AG10803 (cell line): Measurements from ENCODE around the gene CORO1A.
"Not testable (repeated sequence)": the region's sequence is repeated elsewhere in the genome, so short reads cannot be mapped to it uniquely, and the experiment has no call there.

Source experiments
- DNase-seq: peaks from one replicate; pipeline ENCODE4 v3.0.0; 2010; ENCODE audit warnings: low read depth
- H3K4me3 ChIP-seq: 2 replicates; pipeline ENCODE4 v1.5.1; 2011; ENCODE audit warnings: mild to moderate bottlenecking, low read length, control low read depth
- TF ChIP-seq, protein P1 (sequence below): conservative IDR thresholded peaks from 2 replicates; pipeline ENCODE4 v1.5.1; 2011; ENCODE audit warnings: mild to moderate bottlenecking, low read length, control low read depth, inconsistent platforms

The CORO1A gene

DNA sequence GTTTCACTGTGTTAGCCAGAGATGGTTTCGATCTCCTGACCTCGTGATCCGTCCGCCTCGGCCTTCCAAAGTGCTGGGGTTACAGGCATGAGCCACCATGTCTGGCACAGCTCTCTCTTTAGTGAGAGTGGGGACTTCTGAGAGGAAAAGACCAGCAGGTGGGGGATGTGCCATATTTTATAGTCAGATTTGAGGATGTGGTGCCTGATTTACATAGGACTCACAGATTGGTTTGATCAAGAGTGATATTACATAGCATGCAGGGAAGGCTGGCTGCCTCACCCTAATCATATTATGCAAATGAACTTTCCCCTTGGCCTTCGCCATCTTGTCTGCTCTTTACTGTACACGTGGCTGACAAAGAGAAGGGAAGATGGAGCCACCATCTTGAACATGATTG is 32.3 kb upstream of the CORO1A start:
- DNase-seq, result no peak
- TF ChIP-seq, protein P1, sequence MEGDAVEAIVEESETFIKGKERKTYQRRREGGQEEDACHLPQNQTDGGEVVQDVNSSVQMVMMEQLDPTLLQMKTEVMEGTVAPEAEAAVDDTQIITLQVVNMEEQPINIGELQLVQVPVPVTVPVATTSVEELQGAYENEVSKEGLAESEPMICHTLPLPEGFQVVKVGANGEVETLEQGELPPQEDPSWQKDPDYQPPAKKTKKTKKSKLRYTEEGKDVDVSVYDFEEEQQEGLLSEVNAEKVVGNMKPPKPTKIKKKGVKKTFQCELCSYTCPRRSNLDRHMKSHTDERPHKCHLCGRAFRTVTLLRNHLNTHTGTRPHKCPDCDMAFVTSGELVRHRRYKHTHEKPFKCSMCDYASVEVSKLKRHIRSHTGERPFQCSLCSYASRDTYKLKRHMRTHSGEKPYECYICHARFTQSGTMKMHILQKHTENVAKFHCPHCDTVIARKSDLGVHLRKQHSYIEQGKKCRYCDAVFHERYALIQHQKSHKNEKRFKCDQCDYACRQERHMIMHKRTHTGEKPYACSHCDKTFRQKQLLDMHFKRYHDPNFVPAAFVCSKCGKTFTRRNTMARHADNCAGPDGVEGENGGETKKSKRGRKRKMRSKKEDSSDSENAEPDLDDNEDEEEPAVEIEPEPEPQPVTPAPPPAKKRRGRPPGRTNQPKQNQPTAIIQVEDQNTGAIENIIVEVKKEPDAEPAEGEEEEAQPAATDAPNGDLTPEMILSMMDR, result no peak

DNA sequence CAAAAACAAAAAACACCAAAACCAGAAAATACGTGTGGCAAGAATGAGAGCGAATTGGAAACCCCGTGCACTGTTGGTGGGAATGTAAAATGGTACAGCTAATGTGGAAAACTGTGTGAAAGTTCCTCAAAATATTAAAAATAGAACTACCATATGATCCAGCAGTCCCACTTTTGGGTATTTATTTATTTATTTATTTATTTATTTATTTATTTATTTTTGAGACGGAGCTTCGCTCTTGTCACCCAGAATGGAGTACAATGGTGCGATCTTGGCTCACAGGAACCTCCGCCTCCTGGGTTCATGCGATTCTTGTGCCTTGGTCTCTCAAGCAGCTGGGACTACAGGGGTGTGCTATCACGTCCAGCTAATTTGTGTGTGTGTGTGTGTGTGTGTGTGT is 30.9 kb upstream of the CORO1A start:
- no peak for DNase-seq
- TF ChIP-seq, protein P1, result no peak
- no peak overlapping the region for H3K4me3 ChIP-seq

More for the DNA sequence above, 32.3 kb upstream of the CORO1A start:
- no peak overlapping the region for H3K4me3 ChIP-seq

DNA sequence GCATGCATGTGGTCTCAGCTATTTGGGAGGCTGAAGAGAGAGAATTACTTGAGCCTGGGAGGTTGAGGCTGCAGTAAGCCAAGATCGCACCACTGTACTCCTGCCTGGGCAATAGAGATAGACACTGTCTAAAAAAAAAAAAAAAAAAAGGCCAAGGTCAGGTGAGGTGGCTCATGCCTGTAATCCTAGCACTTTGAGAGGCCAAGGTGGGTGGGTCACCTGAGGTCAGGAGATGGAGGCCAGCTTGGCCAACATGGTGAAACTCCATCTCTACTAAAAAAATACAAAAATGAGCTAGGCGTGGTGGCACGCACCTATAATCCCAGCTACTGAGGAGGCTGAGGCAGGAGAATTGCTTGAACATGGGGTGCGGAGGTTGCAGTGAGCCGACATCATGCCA is 28.2 kb upstream of the CORO1A start:
- TF ChIP-seq, protein P1, result no peak
- H3K4me3 ChIP-seq, result no peak overlapping the region
- DNase-seq, result no peak

DNA sequence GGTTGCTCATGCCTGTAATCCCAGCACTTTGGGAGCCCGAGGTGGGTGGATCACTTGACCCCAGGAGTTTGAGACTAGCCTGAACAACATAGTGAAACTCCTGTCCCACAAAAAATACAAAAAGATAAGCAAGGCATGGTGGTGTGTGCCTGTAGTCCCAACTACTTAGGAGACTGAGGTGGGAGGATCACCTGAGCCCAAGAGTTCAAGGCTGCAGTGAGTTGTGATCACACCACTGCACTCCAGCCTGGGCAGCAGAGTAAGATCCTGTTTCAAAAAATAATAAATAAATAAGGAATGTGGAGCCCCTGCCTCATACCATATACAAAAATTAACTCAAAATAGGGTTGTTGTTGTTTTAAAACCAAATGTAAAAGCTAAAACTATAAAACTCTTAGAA is 26.2 kb upstream of the CORO1A start:
- TF ChIP-seq, protein P1, result no peak
- H3K4me3 ChIP-seq, result no peak overlapping the region
- no peak for DNase-seq

DNA sequence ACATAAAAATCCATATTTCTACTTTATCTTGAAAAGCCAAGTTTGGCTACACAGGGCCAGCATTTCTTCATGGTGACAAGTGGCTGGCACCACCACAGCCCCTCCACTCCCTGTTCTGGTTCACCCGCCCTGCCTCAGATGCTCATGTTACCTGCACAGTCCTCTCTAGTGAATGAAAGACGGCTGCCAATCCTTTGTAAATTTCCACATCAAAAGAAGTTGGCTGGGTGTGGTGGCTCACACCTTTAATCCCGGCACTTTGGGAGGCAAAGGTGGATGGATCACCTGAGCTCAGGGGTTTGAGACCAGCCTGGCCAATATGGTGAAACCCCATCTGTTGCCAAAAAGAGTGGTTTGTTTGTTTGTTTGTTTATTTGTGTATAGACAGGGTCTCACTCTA is 19.9 kb upstream of the CORO1A start:
- H3K4me3 ChIP-seq, result no peak overlapping the region
- no peak for DNase-seq
- TF ChIP-seq, protein P1, result no peak

DNA sequence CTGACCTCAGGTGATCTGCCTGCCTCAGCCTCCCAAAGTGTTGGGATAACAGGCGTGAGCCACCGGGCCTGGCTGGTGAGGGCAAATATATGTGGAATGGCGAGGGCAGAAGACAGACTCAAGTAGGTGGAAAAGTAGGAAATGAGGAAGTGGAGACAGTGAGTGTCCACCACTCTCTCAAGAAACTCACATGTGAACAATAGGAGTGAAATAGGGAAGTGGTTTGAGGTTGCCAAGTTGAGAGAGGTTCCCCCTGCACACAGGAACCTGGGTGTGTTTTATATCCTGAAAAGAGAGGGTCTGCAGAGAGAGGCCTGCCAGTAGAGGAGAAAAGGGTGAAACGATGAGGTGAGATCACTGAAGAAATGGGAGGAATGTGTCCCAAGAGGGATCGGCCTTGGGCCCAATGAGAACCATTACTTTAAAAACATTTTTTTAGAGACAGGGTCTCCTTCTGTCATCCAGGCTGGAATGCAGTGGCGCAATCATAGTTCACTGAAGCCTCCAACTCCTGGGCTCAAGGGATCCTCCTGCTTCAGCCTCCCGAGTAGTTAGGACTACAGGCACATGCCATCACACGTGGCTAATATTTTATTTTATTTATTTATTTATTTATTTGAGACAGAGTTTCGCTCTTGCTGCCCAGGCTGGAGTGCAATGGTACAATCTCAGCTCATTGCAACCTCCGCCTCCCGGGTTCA is 17.1 kb upstream of the CORO1A start:
- H3K4me3 ChIP-seq, result no peak overlapping the region
- no peak for DNase-seq
- TF ChIP-seq, protein P1, result no peak

DNA sequence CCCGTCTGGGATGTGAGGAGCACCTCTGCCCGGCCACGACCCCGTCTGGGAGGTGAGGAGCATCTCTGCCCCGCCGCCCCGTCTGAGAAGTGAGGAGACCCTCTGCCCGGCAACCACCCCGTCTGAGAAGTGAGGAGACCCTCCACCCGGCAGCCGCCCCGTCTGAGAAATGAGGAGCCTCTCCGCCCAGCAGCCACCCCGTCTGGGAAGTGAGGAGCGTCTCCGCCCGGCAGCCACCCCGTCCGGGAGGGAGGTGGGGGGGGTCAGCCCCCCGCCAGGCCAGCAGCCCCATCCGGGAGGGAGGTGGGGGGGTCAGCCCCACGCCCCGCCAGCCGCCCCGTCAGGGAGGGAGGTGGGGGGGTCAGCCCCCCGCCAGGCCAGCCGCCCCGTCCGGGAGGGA is 14.7 kb upstream of the CORO1A start:
- not testable (repeated sequence) for DNase-seq, H3K4me3 ChIP-seq

DNA sequence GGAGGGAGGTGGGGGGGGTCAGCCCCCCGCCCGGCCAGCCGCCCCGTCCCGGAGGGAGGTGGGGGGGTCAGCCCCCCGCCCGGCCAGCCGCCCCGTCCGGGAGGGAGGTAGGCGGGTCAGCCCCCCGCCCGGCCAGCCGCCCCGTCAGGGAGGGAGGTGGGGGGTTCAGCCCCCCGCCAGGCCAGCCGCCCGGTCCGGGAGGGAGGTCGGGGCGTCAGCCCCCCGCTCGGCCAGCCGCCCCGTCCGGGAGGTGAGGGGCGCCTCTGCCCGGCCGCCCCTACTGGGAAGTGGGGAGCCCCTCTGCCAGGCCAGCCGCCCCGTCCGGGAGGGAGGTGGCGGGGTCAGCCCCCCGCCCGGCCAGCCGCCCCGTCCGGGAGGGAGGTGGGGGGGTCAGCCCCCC is 14.0 kb upstream of the CORO1A start:
- not testable (repeated sequence) for DNase-seq, H3K4me3 ChIP-seq

DNA sequence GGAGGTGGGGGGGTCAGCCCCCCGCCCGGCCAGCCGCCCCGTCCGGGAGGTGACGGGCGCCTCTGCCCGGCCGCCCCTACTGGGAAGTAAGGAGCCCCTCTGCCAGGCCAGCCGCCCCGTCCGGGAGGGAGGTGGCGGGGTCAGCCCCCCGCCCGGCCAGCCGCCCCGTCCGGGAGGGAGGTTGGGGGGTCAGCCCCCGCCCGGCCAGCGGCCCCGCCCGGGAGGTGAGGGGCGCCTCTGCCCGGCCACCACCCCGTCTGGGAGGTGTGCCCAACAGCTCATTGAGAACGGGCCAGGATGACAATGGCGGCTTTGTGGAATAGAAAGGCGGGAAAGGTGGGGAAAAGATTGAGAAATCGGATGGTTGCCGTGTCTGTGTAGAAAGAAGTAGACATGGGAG is 13.3 kb upstream of the CORO1A start:
- H3K4me3 ChIP-seq, DNase-seq: not testable (repeated sequence)
